GM12878 (cell line): ENCODE measurements around the gene CCSER1. TPM values are rescaled to one million over a fixed set of nuclear protein-coding genes. Genes with fewer than 3 reads are reported as not detected.

Experiments used
- ATAC-seq: fragments of 200-7000 bp; cut with Tn5 transposase; 3 replicates; pipeline ENCODE4 v1.9.1; 2020; ENCODE audit warnings: mild to moderate bottlenecking, moderate library complexity
- BruUV-seq: library from RNA; stranded (reverse); fragments of 400-500 nt; replicated peaks from 2 replicates; lab custom pipeline; 2021; lab: Mats Ljungman, UMichigan
- CTCF ChIA-PET: fragments of 300-600 bp; sonication (Branson Sonifier 250); formaldehyde crosslinking; extraction: SDS; loops from one replicate; lab custom pipeline; 2021; ENCODE audit warnings: inconsistent platforms; lab: Yijun Ruan, JAX
- POLR2A ChIA-PET: fragments of 350-600 bp; formaldehyde crosslinking; extraction: SDS; loops from one replicate; lab custom pipeline; 2021; ENCODE audit warnings: inconsistent platforms; lab: Charles Lee
- RAD21 ChIA-PET: fragments of 300-600 bp; sonication (Branson Sonifier 250); formaldehyde crosslinking; loops from one replicate; lab custom pipeline; 2023; ENCODE audit warnings: antibody characterized with exemption; ENCODE audit not compliant: unreplicated experiment; lab: Charles Lee
- SMC1A ChIA-PET: fragments of 300-600 bp; sonication (Branson Sonifier 250); formaldehyde crosslinking; loops from one replicate; lab custom pipeline; 2023; ENCODE audit not compliant: unreplicated experiment, uncharacterized antibody; lab: Charles Lee
- DNase-seq: peaks from one replicate; pipeline ENCODE4 v3.0.0-alpha.2; 2011; ENCODE audit warnings: low read depth, low spot score
- FAIRE-seq: peaks from 3 replicates; lab custom pipeline; 2011; peaks lifted over from hg19 to GRCh38; lab: Jason Lieb, UNC
- H2AFZ ChIP-seq: 2 replicates; pipeline ENCODE4 v1.6.0; 2011; ENCODE audit warnings: low read depth, low read length, control low read depth; ENCODE audit not compliant: control insufficient read depth
- H3K27ac ChIP-seq: 2 replicates; pipeline ENCODE4 v1.5.1; 2011; ENCODE audit warnings: control low read depth; ENCODE audit not compliant: control insufficient read depth, insufficient read depth
- H3K27me3 ChIP-seq, 2 experiments: replicated peaks in 1 of 2; 2 replicates each; pipeline versions ENCODE4 v1.6.0 to v1.6.1; 2011; ENCODE audit warnings: low read length in 1 of 2; ENCODE audit not compliant: control insufficient read depth in 2 of 2, insufficient read depth in 2 of 2
- H3K36me3 ChIP-seq, 2 experiments: 2 replicates each; pipeline ENCODE4 v1.5.1; 2011; ENCODE audit warnings: low read length in 1 of 2; ENCODE audit not compliant: control insufficient read depth in 2 of 2, insufficient read depth in 2 of 2
- H3K4me1 ChIP-seq: 2 replicates; pipeline ENCODE4 v1.6.1; 2011; ENCODE audit warnings: mild to moderate bottlenecking, low read length, moderate library complexity, mixed read lengths; ENCODE audit not compliant: control insufficient read depth, insufficient read depth
- H3K4me2 ChIP-seq: 2 replicates; pipeline ENCODE4 v1.6.0; 2011; ENCODE audit warnings: control low read depth; ENCODE audit not compliant: control insufficient read depth, insufficient read depth
- H3K4me3 ChIP-seq: fragments of 200-600 bp; sonication (generic); 2 replicates; pipeline ENCODE4 v1.5.1; 2016
- H3K79me2 ChIP-seq: 2 replicates; pipeline ENCODE4 v1.6.0; 2011; ENCODE audit warnings: low read length; ENCODE audit not compliant: control insufficient read depth, insufficient read depth
- H3K9ac ChIP-seq: 2 replicates; pipeline ENCODE4 v1.8.0; 2011; ENCODE audit warnings: low read length, control low read depth, mixed read lengths; ENCODE audit not compliant: control insufficient read depth, insufficient read depth
- H3K9me3 ChIP-seq: replicated peaks from 3 replicates; pipeline ENCODE4 v1.5.1; 2011; ENCODE audit warnings: mild to moderate bottlenecking, low read length; ENCODE audit not compliant: control insufficient read depth, insufficient read depth
- H4K20me1 ChIP-seq: 2 replicates; pipeline ENCODE4 v1.6.0; 2011; ENCODE audit not compliant: control insufficient read depth, insufficient read depth
- BCL3 ChIP-seq: IDR thresholded peaks from 2 replicates; pipeline ENCODE4 v1.6.1; 2011; ENCODE audit warnings: borderline replicate concordance, low read depth, mild to moderate bottlenecking, moderate library complexity, low read length; ENCODE audit not compliant: insufficient read depth, poor library complexity, severe bottlenecking
- CHD2 ChIP-seq: IDR thresholded peaks from 2 replicates; pipeline ENCODE4 v1.6.1; 2011; ENCODE audit warnings: low read depth, low read length, improper control_type of control experiment, borderline replicate concordance
- ETV6 ChIP-seq, 2 experiments: fragments of 450-650 bp in 1 of 2; IDR thresholded peaks in 1 of 2; conservative IDR thresholded peaks in 1 of 2; 2 replicates each; pipeline ENCODE4 v1.6.1; 2014; ENCODE audit warnings: antibody characterized with exemption in 1 of 2, borderline replicate concordance in 1 of 2, low read depth in 1 of 2, mild to moderate bottlenecking in 1 of 2, moderate library complexity in 1 of 2
- HDGF ChIP-seq: fragments of 450-650 bp; IDR thresholded peaks from 2 replicates; pipeline ENCODE4 v1.6.1; 2016; ENCODE audit warnings: antibody characterized with exemption
- PAX8 ChIP-seq: fragments of 450-650 bp; IDR thresholded peaks from 2 replicates; pipeline ENCODE4 v1.6.1; 2017; ENCODE audit warnings: mild to moderate bottlenecking, moderate library complexity
- YY1 ChIP-seq: IDR thresholded peaks from 2 replicates; pipeline ENCODE4 v1.6.1; 2011; ENCODE audit warnings: low read depth, mild to moderate bottlenecking, low read length
- ZNF24 ChIP-seq: fragments of 450-650 bp; IDR thresholded peaks from 2 replicates; pipeline ENCODE4 v1.6.1; 2017; ENCODE audit warnings: antibody characterized with exemption, mild to moderate bottlenecking
- WGBS: methylation state at CpG from one replicate; pipeline ENCODE4 v1.1.6; 2016; ENCODE audit warnings: low lambda C conversion rate; ENCODE audit not compliant: insufficient replicate concordance, insufficient coverage; ENCODE audit errors: missing lambda C conversion rate; 5-methylcytosine and 5-hydroxymethylcytosine counted together
- in situ Hi-C: fragments of 300-500 bp; cut with MboI; formaldehyde crosslinking; loops from 9 replicates; pipeline ENCODE4 v1.14.3; 2018; ENCODE audit warnings: mixed read lengths
- intact Hi-C: fragments of 100-400 bp; cut with micrococcal nuclease; formaldehyde crosslinking; loops from one replicate; pipeline ENCODE4 v1.14.2; 2022; ENCODE audit not compliant: unreplicated experiment
- polyA plus RNA-seq, 11 experiments: library from polyadenylated mRNA; depleted of rRNA in 4 of 11; unstranded in 6 of 11; stranded (reverse) in 5 of 11; fragments of >200 nt; fragmentation: Nextera tagmentation in 4 of 11; fragmentation: Illumina TruSeq in 1 of 11; extraction: Ambion mirVana in 4 of 11; extraction: Trizol in 1 of 11; gene quantifications; 1 replicate in 1 of 11; 2 replicates in 10 of 11; pipeline versions ENCODE4 v1.2.1 to v1.2.3, GENCODE V29; 2011 to 2016; ENCODE audit warnings: inconsistent platforms in 2 of 11, missing spikeins in 2 of 11, low read depth in 1 of 11
- total RNA-seq, 4 experiments: library from RNA; depleted of rRNA in 3 of 4; stranded (reverse); fragments of >200 nt in 3 of 4; fragmentation: Illumina TruSeq in 1 of 4; extraction: Trizol in 1 of 4; gene quantifications; 2 replicates each; pipeline versions ENCODE4 v1.2.1 to v1.2.3, GENCODE V29; 2013 to 2021
- TF ChIP-seq, protein P1 (sequence below): fragments of 450-650 bp; IDR thresholded peaks from 2 replicates; pipeline ENCODE4 v1.6.1; 2017; ENCODE audit warnings: mild to moderate bottlenecking, moderate library complexity
- TF ChIP-seq, protein P2 (sequence below): fragments of 450-650 bp; IDR thresholded peaks from 2 replicates; pipeline ENCODE4 v1.6.1; 2017; ENCODE audit warnings: mild to moderate bottlenecking, moderate library complexity
- TF ChIP-seq, protein P3 (sequence below): fragments of 150-350 bp; IDR thresholded peaks from 2 replicates; pipeline ENCODE4 v1.6.1; 2014; ENCODE audit warnings: mild to moderate bottlenecking, low read depth, low read length

The CCSER1 gene
- total and polyA plus RNA-seq, 10 of the 15 experiments (the other 5 are each of a cell fraction or from before 2014, with no cell fraction given) = 0.22 to 2.7 (median 1.0) TPM

GRCh38 chr4:91611782-91612181, 1484.6 kb downstream of the CCSER1 start (continued):
- TF ChIP-seq, protein P1, sequence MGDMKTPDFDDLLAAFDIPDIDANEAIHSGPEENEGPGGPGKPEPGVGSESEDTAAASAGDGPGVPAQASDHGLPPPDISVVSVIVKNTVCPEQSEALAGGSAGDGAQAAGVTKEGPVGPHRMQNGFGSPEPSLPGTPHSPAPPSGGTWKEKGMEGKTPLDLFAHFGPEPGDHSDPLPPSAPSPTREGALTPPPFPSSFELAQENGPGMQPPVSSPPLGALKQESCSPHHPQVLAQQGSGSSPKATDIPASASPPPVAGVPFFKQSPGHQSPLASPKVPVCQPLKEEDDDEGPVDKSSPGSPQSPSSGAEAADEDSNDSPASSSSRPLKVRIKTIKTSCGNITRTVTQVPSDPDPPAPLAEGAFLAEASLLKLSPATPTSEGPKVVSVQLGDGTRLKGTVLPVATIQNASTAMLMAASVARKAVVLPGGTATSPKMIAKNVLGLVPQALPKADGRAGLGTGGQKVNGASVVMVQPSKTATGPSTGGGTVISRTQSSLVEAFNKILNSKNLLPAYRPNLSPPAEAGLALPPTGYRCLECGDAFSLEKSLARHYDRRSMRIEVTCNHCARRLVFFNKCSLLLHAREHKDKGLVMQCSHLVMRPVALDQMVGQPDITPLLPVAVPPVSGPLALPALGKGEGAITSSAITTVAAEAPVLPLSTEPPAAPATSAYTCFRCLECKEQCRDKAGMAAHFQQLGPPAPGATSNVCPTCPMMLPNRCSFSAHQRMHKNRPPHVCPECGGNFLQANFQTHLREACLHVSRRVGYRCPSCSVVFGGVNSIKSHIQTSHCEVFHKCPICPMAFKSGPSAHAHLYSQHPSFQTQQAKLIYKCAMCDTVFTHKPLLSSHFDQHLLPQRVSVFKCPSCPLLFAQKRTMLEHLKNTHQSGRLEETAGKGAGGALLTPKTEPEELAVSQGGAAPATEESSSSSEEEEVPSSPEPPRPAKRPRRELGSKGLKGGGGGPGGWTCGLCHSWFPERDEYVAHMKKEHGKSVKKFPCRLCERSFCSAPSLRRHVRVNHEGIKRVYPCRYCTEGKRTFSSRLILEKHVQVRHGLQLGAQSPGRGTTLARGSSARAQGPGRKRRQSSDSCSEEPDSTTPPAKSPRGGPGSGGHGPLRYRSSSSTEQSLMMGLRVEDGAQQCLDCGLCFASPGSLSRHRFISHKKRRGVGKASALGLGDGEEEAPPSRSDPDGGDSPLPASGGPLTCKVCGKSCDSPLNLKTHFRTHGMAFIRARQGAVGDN = no peak
- TF ChIP-seq, protein P2, sequence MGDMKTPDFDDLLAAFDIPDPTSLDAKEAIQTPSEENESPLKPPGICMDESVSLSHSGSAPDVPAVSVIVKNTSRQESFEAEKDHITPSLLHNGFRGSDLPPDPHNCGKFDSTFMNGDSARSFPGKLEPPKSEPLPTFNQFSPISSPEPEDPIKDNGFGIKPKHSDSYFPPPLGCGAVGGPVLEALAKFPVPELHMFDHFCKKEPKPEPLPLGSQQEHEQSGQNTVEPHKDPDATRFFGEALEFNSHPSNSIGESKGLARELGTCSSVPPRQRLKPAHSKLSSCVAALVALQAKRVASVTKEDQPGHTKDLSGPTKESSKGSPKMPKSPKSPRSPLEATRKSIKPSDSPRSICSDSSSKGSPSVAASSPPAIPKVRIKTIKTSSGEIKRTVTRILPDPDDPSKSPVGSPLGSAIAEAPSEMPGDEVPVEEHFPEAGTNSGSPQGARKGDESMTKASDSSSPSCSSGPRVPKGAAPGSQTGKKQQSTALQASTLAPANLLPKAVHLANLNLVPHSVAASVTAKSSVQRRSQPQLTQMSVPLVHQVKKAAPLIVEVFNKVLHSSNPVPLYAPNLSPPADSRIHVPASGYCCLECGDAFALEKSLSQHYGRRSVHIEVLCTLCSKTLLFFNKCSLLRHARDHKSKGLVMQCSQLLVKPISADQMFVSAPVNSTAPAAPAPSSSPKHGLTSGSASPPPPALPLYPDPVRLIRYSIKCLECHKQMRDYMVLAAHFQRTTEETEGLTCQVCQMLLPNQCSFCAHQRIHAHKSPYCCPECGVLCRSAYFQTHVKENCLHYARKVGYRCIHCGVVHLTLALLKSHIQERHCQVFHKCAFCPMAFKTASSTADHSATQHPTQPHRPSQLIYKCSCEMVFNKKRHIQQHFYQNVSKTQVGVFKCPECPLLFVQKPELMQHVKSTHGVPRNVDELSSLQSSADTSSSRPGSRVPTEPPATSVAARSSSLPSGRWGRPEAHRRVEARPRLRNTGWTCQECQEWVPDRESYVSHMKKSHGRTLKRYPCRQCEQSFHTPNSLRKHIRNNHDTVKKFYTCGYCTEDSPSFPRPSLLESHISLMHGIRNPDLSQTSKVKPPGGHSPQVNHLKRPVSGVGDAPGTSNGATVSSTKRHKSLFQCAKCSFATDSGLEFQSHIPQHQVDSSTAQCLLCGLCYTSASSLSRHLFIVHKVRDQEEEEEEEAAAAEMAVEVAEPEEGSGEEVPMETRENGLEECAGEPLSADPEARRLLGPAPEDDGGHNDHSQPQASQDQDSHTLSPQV = no peak
- no peak for TF ChIP-seq YY1

DNA sequence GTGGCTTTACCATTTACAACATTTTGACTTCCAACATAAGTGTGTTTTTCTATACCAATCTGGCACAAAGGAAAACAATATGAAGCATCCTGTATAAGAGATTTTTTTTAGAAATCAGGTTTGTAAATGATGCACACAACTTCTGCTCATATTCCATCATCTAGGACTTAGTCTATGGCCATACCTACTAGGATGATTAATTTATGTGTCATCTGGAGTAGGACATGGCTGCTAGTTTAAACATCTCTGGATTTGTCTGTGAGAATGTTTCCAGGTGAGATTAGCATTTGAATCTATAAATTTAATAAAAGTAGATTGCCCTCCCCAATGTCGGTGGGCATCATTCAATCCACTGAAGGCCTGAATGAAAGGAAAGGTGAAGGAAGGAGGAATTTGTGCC, 1493.8 kb downstream of the CCSER1 start:
- intact Hi-C loops = no loop called here
- TF ChIP-seq PAX8 (no peak), CHD2 (no peak), ZNF24 (no peak), ETV6 (conservative IDR thresholded peaks at IDR 0.05 in 1 of 2, IDR thresholded peaks at IDR 0.05 in 1 of 2; ENCODE audit: borderline replicate concordance in 1 of 2, low read depth in 1 of 2) (no peak), HDGF (no peak), BCL3 (no peak)
- TF ChIP-seq, protein P3, sequence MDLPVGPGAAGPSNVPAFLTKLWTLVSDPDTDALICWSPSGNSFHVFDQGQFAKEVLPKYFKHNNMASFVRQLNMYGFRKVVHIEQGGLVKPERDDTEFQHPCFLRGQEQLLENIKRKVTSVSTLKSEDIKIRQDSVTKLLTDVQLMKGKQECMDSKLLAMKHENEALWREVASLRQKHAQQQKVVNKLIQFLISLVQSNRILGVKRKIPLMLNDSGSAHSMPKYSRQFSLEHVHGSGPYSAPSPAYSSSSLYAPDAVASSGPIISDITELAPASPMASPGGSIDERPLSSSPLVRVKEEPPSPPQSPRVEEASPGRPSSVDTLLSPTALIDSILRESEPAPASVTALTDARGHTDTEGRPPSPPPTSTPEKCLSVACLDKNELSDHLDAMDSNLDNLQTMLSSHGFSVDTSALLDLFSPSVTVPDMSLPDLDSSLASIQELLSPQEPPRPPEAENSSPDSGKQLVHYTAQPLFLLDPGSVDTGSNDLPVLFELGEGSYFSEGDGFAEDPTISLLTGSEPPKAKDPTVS = no peak
- no peaks in the 10 kb centered on the region for H3K9me3 ChIP-seq
- FAIRE-seq = no peak
- no peaks in the 10 kb centered on the region for H3K4me1 ChIP-seq
- H3K4me2 ChIP-seq = no peak overlapping the region
- no peak overlapping the region for H2AFZ ChIP-seq
- no peak for ATAC-seq
- in situ Hi-C loops = no loop called here
- no peak overlapping the region for H3K27ac ChIP-seq
- SMC1A ChIA-PET = no interaction called here
- H3K27me3 ChIP-seq = no peaks in the 10 kb centered on the region
- H4K20me1 ChIP-seq = no peaks in the 10 kb centered on the region
- DNase-seq = no peak
- WGBS = 71% methylated on average over 1 of the region's 1 CpG
- no peaks in the 10 kb centered on the region for H3K36me3 ChIP-seq
- no peaks in the 10 kb centered on the region for H3K79me2 ChIP-seq
- no peak overlapping the region for H3K9ac ChIP-seq
- RAD21 ChIA-PET = no interaction called here
- CTCF ChIA-PET = no interaction called here
- H3K4me3 ChIP-seq = no peak overlapping the region
- BruUV-seq = no TSS peak
- POLR2A ChIA-PET = no interaction called here
